HG03095 (cell line): ENCODE measurements around the gene ACE.

Source experiments
- ATAC-seq: cut with Tn5 transposase; IDR thresholded peaks from one replicate; pipeline ENCODE4 v1.9.1; 2021; ENCODE audit warnings: moderate library complexity; ENCODE audit not compliant: unreplicated experiment

The ACE gene

GRCh38 chr17:63533433-63534077, 56.7 kb downstream of the ACE start:
- no peak for ATAC-seq

GRCh38 chr17:63534078-63534570, 57.3 kb downstream of the ACE start:
- ATAC-seq, result no peak

GRCh38 chr17:63534816-63535455, 58.1 kb downstream of the ACE start:
- no peak for ATAC-seq

- no peak for ATAC-seq
These were observed 58.8 kb downstream of the ACE start for GRCh38 chr17:63535640-63536039.

GRCh38 chr17:63537001-63537400, 60.1 kb downstream of the ACE start:
- ATAC-seq, result no peak

- ATAC-seq, result no peak
These were observed 61.3 kb downstream of the ACE start for GRCh38 chr17:63537991-63538692.

- ATAC-seq, result no peak
These were observed 62.1 kb downstream of the ACE start for GRCh38 chr17:63538693-63539595.

GRCh38 chr17:63540590-63540989, 63.7 kb downstream of the ACE start:
- no peak for ATAC-seq

- ATAC-seq, result no peak
These were observed 65.3 kb downstream of the ACE start for GRCh38 chr17:63542218-63542545.

- ATAC-seq, result no peak
These were observed 66.3 kb downstream of the ACE start for GRCh38 chr17:63542942-63543821.

GRCh38 chr17:63543822-63544420, 67.1 kb downstream of the ACE start:
- no peak for ATAC-seq

- no peak for ATAC-seq
These were observed 67.8 kb downstream of the ACE start for GRCh38 chr17:63544467-63545301.

- ATAC-seq, result no peak
These were observed 69.6 kb downstream of the ACE start for GRCh38 chr17:63546308-63547082.

- no peak for ATAC-seq
These were observed 70.2 kb downstream of the ACE start for GRCh38 chr17:63547083-63547523.
